Loucy (cell line): ENCODE measurements around the gene PER2.

ENCODE experiments used
- EZH2phosphoT487 ChIP-seq: fragments of 200-600 bp; IDR thresholded peaks from 2 replicates; pipeline ENCODE4 v1.6.1; 2018; ENCODE audit warnings: antibody characterized with exemption, mild to moderate bottlenecking, moderate library complexity, borderline replicate concordance
- TF ChIP-seq, protein P1 (sequence below): fragments of 200-600 bp; sonication (generic); conservative IDR thresholded peaks from 2 replicates; pipeline ENCODE4 v1.5.1; 2014; ENCODE audit warnings: mild to moderate bottlenecking, antibody characterized with exemption, low read length

DNA sequence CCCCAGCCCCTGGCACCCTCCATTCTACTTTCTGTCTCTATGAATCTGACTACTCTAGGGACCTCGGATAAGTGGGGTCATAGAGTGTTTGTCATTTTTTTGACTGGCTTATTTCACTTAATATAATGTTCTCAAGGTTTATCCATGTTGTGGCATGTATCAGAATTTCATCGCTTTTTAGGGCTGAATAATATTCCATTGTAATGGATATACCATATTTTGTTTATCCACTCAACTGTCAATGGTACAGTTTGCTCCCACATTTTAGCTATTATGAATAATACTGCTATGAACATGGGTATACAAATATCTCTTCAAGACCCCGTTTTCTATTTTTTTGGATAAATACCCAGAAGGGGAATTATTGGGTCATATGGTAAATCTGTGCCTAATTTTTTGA is 39.3 kb upstream of the PER2 start:
- TF ChIP-seq, protein P1, sequence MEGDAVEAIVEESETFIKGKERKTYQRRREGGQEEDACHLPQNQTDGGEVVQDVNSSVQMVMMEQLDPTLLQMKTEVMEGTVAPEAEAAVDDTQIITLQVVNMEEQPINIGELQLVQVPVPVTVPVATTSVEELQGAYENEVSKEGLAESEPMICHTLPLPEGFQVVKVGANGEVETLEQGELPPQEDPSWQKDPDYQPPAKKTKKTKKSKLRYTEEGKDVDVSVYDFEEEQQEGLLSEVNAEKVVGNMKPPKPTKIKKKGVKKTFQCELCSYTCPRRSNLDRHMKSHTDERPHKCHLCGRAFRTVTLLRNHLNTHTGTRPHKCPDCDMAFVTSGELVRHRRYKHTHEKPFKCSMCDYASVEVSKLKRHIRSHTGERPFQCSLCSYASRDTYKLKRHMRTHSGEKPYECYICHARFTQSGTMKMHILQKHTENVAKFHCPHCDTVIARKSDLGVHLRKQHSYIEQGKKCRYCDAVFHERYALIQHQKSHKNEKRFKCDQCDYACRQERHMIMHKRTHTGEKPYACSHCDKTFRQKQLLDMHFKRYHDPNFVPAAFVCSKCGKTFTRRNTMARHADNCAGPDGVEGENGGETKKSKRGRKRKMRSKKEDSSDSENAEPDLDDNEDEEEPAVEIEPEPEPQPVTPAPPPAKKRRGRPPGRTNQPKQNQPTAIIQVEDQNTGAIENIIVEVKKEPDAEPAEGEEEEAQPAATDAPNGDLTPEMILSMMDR, result no peak
- no peak for TF ChIP-seq EZH2phosphoT487
